GM18502 (cell line): ENCODE measurements around the gene KMT2B.
"Not testable (repeated sequence)": the region's sequence is repeated elsewhere in the genome, so short reads cannot be mapped to it uniquely, and the experiment has no call there.

ENCODE experiments used
- ATAC-seq: cut with Tn5 transposase; IDR thresholded peaks from one replicate; pipeline ENCODE4 v1.9.1; 2021; ENCODE audit warnings: mild to moderate bottlenecking; ENCODE audit not compliant: unreplicated experiment, poor library complexity

Gene KMT2B, protein sequence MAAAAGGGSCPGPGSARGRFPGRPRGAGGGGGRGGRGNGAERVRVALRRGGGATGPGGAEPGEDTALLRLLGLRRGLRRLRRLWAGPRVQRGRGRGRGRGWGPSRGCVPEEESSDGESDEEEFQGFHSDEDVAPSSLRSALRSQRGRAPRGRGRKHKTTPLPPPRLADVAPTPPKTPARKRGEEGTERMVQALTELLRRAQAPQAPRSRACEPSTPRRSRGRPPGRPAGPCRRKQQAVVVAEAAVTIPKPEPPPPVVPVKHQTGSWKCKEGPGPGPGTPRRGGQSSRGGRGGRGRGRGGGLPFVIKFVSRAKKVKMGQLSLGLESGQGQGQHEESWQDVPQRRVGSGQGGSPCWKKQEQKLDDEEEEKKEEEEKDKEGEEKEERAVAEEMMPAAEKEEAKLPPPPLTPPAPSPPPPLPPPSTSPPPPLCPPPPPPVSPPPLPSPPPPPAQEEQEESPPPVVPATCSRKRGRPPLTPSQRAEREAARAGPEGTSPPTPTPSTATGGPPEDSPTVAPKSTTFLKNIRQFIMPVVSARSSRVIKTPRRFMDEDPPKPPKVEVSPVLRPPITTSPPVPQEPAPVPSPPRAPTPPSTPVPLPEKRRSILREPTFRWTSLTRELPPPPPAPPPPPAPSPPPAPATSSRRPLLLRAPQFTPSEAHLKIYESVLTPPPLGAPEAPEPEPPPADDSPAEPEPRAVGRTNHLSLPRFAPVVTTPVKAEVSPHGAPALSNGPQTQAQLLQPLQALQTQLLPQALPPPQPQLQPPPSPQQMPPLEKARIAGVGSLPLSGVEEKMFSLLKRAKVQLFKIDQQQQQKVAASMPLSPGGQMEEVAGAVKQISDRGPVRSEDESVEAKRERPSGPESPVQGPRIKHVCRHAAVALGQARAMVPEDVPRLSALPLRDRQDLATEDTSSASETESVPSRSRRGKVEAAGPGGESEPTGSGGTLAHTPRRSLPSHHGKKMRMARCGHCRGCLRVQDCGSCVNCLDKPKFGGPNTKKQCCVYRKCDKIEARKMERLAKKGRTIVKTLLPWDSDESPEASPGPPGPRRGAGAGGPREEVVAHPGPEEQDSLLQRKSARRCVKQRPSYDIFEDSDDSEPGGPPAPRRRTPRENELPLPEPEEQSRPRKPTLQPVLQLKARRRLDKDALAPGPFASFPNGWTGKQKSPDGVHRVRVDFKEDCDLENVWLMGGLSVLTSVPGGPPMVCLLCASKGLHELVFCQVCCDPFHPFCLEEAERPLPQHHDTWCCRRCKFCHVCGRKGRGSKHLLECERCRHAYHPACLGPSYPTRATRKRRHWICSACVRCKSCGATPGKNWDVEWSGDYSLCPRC (N-terminal part only)

DNA sequence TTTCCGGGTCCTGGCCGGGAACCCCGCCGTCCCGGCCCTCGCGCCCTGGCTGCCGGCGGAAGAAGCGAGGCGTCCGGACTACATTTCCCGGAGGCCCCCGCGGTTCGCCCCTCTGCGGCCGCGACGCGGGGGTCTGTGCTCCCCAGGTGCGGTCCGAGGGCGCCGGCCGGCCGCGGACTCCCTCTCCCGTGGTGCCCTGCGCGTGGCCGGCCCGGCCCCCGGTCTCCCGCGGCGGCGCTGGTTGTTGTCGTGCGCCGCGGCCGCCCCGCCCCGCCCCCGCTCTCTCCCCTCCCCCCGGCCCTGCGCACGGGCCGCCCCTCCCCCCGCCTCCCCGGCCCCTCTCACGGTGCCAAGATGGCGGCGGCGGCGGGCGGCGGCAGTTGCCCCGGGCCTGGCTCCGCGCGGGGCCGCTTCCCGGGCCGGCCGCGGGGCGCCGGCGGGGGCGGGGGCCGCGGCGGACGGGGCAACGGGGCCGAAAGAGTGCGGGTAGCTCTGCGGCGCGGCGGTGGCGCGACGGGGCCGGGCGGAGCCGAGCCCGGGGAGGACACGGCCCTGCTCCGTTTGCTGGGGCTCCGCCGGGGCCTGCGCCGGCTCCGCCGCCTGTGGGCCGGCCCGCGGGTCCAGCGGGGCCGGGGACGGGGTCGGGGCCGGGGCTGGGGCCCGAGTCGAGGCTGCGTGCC is at the start of gene KMT2B:
Gene KMT2B (plus strand): TSS at position 339 of the 680 bp plus-strand sequence. CDS start 16 bp downstream, at position 355.
- ATAC-seq: peak; percentile 51

DNA sequence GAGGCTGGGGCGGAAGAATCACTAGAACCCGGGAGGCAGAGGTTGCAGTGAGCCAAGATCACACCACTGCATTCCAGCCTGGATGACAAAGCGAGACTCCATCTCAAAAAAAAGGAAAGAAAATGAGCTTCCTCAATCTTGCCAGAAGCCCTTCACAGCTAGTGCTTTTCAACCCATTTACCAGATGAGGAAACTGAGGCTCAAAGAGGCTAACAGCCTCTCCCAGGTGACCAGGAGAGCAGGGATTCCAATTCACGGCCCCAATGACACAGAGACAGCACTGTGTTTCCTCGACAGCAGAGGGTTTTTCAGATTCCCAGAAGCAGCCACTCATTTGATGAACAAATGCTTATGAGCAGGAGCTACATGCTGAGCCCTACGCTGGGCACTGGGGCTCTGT is 48.2 kb upstream of the KMT2B start:
- no peak for ATAC-seq

DNA sequence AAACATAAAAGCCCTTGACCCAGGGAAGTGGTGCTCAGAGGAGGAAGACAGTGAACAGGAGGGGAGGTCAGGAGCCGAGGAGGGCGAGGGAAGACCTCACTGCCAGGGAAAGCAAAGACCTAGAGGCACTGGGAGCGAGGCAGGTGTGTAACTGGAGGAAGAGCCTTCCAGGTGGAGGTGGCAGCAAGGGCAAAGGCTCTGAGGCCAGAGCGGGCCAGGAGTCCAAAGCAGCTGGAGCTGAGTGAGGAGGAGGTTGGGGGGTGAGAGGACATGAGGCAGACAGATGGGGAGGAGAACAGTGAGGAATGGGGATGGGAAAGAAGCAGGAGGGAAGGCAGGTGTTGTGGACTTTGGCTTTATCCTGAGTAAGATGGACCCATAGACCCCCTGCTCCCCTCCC is 47.8 kb upstream of the KMT2B start:
- no peak for ATAC-seq

DNA sequence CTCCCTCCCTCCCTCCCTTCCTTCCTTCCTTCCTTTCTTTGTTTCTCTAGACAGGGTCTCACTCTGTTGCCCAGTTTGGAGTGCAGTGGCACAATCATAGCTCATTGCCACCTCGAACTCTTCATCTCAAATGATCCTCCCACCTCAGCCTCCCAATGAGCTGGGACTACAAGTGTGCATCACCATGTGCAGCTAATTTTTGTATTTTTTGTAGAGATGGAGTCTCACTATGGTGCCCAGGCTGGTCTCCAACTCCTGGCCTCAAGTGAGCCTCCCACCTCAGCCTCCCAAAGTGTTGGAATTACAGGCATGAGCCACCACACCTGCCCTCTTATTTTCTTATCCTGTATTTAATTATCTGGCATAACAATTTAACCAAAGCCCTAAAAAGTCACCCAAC is 47.1 kb upstream of the KMT2B start:
- ATAC-seq: no peak

DNA sequence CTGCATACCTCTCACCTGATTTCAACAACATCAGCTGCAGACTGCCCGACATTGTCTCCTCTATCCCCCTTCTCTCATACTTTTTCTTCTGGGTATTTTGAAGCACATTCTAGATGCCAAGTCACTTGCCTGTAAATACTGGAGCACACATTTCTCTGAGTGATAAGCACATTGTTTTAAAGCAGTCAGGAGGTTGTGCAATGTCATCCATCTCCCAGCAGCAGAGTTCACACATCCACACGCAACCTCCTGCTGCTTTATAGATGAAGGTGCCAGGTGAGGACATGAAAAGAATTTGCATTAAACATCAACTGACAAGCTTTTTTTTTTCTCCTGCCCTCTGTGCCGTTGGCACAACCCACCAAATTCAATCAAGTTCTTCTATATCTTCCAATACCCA is 46.0 kb upstream of the KMT2B start:
- ATAC-seq: no peak

DNA sequence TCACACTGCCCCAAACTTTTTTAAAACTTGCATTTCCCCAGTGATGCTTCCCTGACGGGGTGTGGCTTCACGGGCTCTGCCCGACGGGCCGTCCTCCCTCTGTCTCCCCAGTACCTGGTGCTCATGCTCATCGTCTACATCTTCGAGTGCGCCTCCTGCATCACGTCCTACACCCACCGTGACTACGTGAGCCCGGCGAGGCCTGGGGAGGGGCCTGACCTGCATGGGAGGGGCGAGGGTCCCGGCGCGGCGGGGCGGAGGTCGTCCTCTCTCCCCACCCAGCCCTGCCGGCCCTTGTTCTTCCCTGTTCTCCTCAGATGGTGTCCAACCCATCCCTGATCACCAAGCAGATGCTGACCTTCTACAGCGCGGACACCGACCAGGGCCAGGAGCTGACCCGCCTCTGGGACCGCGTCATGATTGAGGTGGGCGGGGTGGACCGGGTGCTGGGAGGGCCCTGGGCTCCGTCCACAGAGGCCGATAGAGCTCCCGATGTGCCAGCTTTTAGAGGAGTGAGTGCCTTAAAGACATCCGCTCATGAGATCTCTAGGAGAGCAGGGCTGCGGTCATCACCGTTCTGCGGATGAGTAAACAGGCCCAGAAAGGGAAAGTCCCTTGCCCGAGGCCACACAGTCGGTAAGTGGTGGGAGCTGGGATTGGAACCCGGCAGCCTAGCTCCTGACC is 44.5 kb upstream of the KMT2B start:
- no peak for ATAC-seq

DNA sequence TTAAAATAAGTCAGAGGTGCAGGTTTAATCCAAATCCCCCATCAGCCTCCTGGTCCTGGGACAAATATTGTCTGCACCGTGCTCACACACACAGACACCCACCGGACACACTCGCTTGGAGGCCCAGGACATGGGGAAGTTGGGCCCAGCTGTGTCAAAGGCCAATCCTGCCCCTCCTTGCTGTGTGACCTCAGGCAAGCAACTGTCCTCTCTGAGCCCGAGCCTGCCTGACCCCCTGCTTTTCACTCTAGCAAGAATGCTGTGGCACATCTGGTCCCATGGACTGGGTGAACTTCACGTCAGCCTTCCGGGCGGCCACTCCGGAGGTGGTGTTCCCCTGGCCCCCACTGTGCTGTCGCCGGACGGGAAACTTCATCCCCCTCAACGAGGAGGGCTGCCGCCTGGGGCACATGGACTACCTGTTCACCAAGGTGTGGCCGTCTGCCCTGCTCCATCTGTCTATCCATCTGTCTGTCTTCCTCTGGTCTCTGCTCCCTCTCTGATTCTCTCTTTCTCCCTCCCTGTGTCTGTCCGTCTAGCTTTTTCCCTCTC is 42.1 kb upstream of the KMT2B start:
- ATAC-seq: no peak

DNA sequence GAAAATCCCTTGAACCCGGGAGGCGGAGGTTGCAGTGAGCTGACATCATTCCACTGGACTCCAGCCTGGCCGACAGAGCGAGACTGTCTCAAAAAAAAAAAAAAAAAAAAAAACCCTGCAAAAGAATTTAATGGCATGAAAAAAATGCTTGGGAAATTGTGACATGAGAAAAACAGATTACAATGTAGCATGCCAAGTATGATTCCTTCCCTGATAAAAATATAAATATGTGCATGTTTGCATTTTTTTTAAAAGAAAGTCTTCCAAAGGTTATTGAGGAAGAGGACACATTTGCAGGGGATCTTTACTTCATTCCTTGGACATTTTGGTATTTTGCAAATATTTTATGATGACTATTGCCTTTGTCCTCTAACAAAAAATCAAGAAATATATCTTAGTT is 28.0 kb upstream of the KMT2B start:
- ATAC-seq: no peak

DNA sequence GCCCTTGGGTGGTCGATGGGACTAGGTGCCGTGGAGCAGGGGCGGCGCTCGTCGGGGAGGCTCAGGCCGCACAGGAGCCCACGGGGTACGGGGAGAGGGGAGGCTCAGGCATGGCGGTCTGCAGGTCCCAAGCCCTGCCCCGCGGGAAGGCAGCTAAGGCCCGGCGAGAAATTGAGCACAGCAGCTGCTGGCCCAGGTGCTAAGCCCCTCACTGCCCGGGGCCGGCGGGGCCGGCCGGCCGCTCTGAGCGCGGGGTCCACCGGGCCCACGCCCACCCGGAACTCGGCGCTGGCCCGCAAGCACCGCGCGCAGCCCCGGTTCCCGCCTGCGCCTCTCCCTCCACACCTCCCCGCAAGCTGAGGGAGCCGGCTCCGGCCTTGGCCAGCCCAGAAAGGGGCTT is 26.7 kb upstream of the KMT2B start:
- not testable (repeated sequence) for ATAC-seq

DNA sequence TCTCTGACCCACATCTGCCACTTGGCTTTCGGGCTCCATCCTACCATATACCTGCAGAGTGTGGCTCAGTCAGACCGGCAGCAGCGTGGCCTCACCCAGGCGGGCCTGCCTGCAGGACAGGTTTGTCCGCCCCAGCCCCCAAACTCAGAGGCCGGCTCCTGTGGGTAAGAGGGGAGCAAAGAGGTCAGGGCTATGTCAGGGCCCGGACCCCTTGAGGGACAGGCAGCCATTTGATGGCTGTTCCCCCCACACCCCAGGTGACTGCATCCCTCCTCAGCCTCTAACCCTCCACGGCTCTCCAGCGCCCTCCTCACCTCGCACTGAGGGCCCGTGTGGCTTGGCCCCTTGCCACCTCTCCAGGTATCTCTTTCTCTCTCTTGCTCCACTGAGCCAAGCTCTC is 25.8 kb upstream of the KMT2B start:
- no peak for ATAC-seq

DNA sequence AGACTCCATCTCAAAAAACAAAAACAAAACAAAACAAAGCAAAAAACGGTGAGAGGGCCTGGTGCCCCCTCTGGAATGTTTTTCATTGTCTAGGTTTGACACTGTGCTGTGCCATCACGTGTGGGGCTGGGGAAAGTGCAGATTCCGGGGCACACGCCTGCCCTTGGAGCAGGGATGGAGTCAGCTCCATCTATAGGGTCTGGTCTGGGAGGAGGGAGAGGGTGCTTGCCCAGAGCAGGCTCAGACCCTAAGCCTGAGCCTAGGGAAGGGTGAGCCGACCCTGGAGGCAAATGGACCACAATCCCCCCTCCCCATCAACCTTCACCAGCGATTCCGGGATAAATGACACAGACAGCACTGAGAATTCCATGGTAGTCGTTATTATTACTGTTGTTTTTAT is 24.4 kb upstream of the KMT2B start:
- no peak for ATAC-seq

DNA sequence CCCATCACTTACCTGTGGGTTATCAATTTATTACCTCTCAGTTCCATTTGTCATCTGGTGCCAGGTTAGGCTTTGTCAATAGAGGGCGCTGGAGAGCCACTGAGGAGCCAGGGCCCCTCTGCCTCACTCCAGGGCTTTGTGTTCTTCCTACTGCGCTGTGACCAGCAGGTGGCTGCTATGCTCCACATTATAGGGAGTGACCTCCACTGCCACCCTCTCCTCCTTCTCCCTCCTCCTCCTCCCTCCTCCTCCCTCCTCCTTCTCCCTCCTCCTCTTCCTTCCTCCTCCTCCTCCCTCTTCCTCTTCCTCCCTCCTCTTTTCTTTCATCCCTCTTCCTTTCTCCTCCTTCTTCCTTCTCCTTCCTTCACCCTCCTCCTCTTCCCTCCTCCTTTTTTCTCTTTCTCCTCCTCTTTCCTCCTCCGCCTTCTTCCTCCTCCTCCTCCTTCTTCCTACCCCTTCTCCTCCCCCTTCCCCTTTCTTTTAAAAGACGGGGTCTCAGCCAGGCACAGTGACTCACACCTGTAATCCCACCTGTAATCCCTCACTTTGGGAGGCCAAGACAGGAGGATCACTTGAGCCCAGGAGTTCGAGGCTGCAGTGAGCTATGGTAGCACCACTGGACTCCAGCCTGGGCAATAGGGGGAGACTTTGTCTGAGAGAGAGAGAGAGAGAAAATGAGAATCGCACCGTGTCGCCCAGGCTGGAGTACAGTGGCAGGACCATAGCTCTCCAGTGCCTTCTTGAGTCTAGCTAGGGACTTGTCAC is 23.8 kb upstream of the KMT2B start:
- no peak for ATAC-seq

DNA sequence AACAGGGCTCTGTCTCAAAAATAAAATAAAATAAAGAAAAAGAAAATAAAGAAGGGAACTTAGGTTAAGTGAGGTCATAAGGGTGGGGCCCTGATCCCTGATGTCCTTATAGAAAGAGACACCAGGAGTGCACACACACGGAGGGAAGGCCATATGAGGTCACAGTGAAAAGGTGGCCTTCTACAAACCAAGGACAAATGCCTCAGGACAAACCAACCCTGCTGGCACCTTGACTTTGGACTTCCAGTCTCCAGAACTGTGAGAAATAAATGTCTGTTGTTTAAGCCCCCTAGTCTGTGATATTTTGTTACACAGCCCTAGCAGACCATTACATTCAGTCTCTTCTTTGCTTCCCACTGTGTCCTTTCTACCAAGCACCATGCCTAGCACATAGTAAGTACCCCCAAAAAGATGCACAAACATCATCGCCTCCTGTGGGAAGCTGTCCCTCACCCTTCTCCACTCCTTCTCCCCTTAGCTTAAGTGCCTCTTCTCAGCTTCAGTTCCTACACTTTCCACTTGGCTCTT is 21.8 kb upstream of the KMT2B start:
- ATAC-seq: no peak

DNA sequence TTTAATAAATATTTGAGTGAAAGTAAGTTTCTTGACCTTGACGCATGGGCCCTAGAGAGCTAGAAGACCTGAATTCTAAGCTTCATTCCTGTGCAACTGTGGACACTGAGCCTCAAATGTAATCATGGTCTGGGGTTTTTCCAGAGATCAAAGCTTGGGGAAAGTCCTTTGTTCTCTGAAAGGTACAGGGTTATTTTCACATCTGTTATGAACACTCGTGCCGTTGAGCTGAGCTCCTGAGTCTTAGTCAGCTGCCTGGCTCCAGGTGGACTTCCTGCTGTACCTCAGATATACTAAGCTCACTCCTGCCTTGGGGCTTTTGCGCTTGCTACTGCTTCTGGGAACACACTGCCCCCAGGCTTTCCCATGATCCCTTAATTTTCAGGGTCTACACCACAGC is 21.0 kb upstream of the KMT2B start:
- ATAC-seq: peak; percentile 38

DNA sequence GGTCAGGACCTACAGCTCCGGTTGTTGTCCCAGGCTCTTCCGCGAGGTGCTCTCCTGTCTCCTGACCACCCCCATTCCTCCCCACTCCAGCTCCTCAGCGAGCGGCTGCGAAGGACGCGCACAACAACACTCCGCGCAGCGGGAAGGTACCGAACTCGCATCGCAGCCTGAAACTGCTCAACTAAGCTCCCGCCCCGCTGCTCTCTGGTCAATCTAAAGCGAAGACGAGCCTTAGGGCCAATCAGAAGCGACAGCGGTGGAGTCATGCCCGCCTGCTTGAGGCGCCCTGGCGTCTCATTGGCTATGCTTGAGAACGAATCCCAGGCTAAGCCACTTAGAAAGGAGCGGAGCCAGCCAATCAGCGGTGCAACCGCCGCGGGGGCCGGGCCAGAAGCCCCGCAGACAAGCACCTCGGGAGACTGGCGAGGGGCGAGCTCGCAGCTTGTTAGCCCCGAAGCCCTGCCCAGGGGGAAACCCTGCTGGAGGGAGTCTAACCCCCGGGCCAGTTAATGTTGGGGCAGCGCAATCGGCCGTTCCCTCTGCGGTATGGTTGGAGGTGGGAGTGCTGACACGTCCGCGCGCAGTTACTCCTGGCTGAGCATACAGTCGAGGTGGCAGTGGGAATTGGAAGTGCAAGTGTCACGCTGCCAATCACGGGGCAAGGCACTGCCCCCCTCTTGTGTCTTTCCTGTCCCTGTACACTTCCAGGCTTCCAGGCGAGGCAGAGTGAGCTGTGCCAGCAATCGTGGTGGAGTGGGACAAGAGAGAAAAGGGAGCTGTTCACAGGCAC is 15.4 kb upstream of the KMT2B start:
- ATAC-seq: peak; percentile 97

DNA sequence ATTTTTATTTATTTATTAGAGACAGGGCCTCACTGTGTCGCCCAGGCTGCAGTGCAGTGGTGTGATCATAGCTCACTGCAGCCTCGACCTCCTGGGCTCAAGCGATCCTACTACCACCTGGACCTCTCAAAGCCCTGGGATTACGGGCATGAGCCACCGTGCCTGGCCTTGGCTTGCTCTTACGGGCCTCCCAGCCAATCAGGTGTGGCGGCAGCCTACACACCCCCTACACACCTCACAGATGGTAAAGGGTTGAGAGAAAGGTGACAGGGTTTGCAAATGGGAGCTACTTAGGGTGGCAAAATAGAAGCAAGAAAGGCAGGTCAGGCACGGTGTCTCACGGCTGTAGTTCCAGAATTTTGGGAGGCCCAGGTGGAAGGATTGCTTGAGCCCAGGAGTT is 14.5 kb upstream of the KMT2B start:
- no peak for ATAC-seq

DNA sequence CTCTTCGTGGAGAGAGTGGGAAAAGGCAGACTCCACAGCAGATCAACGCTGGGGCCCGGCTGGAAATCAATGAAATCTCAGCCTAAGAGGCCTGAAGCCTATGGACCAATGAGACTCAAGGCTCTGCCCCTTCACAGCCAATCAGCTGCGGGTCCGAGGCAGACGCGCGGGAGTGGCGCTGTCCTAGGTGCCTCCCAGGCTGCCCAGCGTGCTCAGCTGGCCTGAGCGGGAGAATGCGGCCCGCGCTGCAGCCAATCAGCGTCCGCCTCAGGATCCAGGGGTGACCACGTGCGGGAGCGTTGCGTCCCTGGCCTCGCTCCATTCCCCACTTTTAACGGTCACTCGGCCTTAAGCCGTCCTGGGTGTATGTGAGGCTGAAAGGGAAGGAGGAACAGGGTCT is 13.6 kb upstream of the KMT2B start, which contains the start of gene ZBTB32:
Gene ZBTB32 (plus strand): TSS at position 341 of the 400 bp plus-strand sequence. CDS start 10,069 bp downstream, outside the sequence.
- no peak for ATAC-seq
